ENCODE measurements around the gene INPP4B.

DNA sequence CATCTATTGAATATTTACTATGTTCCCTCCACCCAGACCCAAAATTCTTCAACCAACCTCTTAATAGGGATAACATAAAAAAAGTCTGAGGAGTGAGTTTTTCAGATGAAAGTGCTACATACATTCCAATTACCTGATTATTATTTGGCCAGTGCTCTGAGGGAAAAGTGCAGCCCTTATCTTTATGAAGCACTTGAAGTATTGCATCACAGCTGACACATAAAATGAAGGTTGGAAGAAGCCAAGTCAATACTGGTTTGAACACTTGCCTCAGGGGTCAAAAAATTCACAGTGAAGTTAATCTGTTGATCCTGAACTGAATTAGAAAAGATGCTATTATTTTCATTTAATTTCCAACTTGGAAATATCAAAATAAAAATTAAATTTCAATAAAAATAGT, 498.9 kb downstream of the INPP4B start:
- no peak for TF ChIP-seq CTCF (IDR thresholded peaks at IDR 0.05; ENCODE audit: low read depth, low read length)
- no peak for TF ChIP-seq EZH2phosphoT487 (IDR thresholded peaks at IDR 0.05; ENCODE audit: low read depth)
